H4 (cell line): Measurements from ENCODE around the gene WDR35. TPM values are rescaled to one million over a fixed set of nuclear protein-coding genes. Genes with fewer than 3 reads are reported as not detected.
"Not testable (repeated sequence)": the region's sequence is repeated elsewhere in the genome, so short reads cannot be mapped to it uniquely, and the experiment has no call there.

Source experiments
- DNase-seq: peaks from one replicate; pipeline ENCODE4 v3.0.0-alpha.2; 2015; ENCODE audit warnings: low spot score
- total RNA-seq: library from RNA; depleted of rRNA; stranded (reverse); fragments of >200 nt; shearing (Covaris generic); gene quantifications from 2 replicates; pipeline ENCODE4 v1.2.3, GENCODE V29; 2014

The WDR35 gene
- total RNA-seq, 1 experiment from 2014 or later, result 4.1 TPM

GRCh38 chr2:19894134-19894792 is 95.6 kb downstream of the WDR35 start:
- DNase-seq, result no peak

- no peak for DNase-seq
Measured at GRCh38 chr2:19893520-19894133, 96.3 kb downstream of the WDR35 start.

DNA sequence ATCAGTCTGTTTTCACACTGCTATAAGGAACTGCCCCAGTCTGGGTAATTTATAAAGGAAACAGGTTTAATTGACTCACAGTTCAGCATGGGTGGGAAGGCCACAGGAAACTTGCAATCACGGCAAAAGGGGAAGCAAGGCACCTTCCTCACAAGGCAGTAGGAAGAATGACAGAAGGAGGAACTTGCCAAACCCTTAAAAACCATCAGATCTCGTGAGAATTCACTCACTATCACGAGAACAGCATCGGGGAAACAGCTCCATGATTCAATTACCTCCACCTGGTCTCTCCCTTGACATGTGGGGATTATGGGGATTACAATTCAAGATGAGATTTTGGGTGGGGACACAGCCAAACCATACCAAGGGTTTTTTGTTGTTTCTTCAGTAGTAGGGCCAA is 97.9 kb downstream of the WDR35 start:
- not testable (repeated sequence) for DNase-seq

DNA sequence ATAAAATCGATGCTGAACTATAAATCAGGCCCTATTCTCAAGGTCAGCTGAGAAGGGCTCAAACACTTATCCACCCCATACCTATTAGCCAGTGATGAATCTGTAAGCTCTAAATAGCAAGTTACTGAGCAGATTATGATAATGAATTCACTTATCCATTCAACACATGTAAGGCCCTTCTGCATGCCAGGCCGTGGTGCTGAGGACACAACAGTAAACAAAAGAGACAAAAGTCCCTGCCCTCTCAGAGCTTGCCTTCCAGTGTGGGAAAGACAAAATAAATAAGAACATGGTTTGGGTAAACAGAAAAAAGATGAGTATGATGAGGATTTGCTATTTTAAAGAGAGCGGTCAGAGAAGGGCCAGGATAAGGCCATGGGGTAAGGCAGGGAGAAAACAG is 99.8 kb downstream of the WDR35 start:
- DNase-seq, result no peak

- DNase-seq, result no peak
Measured at GRCh38 chr2:19888831-19889230, 101.1 kb downstream of the WDR35 start.

DNA sequence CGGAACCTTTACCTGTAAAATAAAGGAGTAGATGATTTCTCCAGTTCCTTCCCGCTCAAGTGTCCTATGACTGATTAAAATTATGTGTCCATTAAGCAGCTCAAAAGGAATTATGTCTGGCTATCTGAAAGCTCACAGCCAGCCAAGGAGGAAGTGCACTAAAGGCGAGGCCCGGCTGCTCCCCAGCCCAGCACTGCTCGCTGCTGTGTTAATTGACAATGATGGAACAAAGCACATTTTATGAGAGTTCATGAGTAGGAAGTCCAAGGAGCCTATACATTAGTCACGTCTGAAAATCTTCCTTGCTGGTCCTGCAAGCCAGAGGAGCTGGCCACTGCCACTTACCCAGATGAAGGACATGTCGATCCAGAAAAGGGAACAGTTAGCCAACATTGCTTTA is 102.4 kb downstream of the WDR35 start:
- DNase-seq, result no peak

DNA sequence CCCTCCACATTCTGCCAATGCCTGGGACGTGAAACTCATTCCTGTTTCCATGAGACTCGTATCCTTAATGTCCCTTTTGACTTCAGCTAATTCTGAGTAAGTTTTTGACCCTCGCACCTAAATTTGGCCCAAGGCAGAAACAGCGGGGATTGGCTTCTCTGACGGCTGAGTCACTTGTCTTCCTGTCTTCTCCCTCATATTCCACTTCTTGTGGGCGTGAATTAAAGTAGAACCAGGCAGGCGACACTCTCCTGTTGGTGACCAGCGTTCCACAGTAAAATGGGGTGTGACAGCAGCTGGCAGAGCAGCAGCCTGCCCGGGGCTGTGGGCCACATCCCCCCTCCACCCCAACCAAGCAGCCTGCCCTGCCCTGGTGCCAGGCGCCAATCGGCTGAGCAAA is 103.6 kb downstream of the WDR35 start:
- DNase-seq, result no peak

GRCh38 chr2:19885791-19886190 is 104.1 kb downstream of the WDR35 start:
- DNase-seq, result no peak

GRCh38 chr2:19883971-19884720 is 105.8 kb downstream of the WDR35 start:
- no peak for DNase-seq

GRCh38 chr2:19883486-19883885 is 106.4 kb downstream of the WDR35 start:
- DNase-seq, result no peak

DNA sequence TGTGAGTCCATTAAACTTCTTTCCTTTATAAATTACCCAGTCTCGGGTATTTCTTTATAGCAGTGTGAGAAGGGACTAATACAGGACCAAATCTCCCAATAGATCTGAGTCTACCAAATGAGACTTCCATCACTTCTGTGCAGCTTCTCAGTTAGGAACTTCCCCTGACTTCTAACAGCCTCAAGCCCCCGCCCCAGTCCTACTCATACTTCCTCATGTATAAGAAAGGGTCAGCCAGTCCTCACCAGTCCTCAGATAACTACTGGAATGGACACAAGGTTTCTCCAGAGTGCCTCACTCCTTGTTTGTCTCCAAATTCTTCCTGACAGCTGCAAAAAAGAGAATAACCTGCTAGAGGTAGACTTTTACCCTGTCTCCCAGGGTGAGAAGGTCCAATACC is 107.6 kb downstream of the WDR35 start:
- no peak for DNase-seq

DNA sequence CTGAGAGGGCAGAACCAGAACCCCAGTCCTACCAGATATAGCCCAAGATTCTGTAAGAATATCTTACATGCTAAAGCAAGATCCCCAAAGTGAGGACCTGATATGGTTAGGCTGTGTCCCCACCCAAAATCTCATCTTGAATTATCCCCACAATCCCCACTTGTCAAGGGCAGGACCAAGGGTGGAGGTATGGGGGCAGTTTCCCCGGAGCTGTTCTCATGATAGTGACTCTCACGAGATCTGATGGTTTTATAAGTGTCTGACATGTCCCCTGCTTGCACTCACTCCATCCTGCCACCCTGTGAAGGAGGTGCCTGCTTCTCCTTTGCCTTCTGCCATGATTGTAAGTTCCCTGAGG is 108.0 kb downstream of the WDR35 start:
- DNase-seq, result no peak

DNA sequence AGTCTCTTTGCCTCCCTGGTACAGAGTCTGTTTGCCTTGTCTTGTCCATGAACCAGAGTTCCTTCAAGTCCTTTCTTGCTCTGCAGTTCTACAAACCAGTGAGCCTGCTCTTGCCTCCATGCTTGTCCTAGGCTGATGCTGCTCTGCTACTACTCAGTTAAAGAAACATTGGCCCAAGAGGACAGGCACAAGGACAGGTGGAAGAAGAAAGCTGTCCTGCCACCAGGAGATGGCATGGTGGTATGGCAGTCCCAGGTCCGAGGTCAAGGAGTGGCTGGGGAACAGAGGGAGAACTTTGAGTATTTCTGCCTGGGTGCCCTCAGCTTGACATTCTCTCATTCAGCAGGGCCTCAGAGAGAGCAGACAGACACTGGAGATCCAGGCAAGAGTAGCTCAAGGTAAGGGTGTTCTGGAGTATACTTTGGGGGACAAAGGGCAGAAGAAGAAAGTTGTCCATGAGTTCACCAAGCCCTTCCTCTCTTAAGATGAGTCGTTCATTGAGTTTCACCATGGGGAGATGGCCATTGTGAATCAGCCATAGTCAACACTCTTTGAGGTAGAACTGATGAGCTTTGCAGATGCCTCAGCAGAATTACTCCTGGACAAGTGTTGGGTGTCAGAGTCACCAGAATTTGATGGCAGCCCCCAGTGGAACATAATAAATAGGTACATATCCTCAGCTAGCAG is 108.5 kb downstream of the WDR35 start:
- no peak for DNase-seq

- not testable (repeated sequence) for DNase-seq
Measured at GRCh38 chr2:19880191-19880590, 109.7 kb downstream of the WDR35 start.

GRCh38 chr2:19879120-19879519 is 110.8 kb downstream of the WDR35 start:
- DNase-seq, result no peak

DNA sequence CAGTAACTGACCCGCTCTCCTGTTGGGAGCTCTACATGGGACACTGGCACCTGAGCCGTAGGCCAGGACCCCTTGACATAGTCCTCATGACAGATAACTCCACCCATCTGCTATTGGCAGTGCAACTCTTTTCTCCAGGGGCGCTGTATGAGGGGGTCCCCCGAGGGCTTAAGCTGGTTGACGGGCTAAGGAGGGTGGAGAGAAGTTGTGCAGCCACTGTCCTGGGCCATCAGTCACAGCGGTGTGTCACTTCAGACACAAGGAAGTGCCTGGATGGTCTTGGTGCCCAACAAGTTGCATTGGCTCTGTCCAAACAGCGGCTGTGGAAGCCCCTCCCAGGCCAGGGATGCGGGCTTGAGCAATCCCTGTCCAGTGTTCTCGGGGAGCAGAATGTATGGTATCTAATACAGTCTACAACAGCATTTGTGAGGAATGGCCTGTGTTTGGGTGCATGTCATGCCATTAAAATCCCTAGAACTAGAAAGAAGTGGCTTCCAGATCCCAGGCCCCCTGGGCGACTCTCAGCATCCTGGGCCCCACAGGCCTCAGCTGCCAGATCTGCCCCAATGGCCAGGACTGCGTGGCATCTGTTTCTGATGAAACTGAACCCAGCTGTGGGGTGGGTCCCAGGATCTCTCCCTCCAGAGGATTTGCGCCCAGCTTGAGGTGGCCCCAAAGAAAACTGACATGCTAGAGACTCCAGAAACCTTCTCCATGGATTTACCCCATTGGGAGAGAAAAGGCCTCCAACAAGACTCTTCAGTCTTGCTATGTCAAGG is 111.4 kb downstream of the WDR35 start:
- no peak for DNase-seq

DNA sequence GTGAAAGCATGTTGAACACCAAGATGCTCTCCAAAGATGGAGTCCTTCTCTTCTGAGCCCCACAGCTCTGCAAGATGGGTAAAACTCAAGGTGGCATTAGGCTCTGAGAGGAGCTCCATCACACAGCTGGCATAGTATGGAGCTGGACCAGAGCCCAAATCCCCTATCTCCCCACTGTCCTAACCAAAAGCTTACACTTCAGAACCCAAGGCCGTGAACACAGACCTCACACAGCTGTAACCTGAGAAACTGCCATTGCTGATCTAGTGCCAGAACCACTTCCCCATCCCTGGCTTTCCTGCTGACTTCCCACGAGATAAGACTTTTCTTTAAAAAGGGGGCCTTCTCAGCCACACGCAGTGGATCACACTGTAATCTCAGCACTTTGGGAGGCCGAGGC is 113.2 kb downstream of the WDR35 start:
- no peak for DNase-seq

GRCh38 chr2:19875280-19875679 is 114.6 kb downstream of the WDR35 start:
- no peak for DNase-seq

DNA sequence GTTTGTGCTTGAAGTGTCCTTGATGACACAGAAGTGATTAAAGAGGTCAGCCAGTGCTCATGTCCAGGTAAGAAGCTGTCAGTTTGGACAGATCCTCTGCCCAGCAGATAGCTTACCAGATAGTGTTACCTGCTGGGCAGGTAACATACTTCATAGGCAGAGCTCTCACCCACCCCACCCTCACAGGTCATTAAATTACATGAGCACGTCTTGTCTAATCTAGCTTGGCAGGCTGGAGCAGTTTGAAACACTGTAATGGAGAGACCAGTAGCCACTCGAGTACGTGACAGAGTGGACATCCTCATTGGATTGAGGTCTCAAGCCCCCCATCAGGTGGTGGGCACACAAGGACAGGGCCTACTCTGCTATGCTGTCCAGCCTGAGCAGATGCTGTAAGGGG is 115.2 kb downstream of the WDR35 start:
- no peak for DNase-seq

- no peak for DNase-seq
Measured at GRCh38 chr2:19873014-19873413, 116.9 kb downstream of the WDR35 start.

- no peak for DNase-seq
Measured at GRCh38 chr2:19872302-19872701, 117.6 kb downstream of the WDR35 start.

DNA sequence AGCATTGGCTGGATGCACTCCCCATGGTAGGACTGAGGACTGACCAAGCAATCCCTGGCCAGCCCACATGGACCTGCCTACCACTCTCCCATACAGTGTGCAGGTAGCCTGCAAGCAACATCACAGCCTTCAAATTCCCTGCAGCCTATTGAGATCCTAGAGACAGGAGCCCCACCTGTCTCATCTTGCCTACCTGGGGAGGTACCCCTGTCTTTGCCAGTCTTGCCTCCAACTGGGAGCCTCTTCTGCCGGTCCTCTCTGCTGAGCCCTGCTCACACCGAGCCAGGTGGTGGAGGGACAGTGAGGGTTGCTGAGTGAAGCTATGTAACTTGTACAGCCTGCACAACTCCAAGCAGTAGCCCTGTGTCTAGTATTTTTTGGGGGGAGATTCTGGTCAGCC is 118.1 kb downstream of the WDR35 start:
- no peak for DNase-seq
